Measurements from ENCODE around the gene LSM12.

The LSM12 gene

DNA sequence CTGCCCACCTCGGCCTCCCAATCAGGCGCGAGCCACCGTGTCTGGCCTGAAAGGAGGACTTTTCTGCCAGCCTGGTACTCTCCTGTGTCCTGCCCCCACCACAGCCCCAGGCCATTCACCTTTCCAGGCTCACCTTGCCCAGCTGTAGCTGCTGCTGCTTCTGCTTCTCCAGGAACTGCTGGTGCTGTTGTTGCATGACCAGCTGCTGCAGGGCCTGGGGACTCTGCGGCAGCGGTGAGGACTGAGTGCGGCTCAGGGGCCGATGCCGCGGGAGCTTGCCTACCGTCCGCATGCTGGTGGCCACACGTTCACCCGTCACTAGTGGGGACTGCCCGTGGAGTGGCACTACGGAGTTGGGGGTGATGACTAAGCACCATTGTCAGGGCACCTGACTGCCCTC lies 21.8 kb upstream of the LSM12 start:
- H3K4me1 ChIP-seq (ENCODE audit: insufficient read depth, low read length): no peaks in the 10 kb centered on the region
- 0 out of 2 replicates have a peak, but pooled peaks cover 5% of the 10 kb centered on the region for H4K20me1 ChIP-seq (ENCODE audit: insufficient read depth, low read length)
- no peak overlapping the region for H2AFZ ChIP-seq (ENCODE audit: low read depth, low read length)
- no peak overlapping the region for H3K4me2 ChIP-seq (ENCODE audit: insufficient read depth, low read length)
- H3K9ac ChIP-seq (ENCODE audit: low read depth, low read length): no peak overlapping the region
- no peaks in the 10 kb centered on the region for H3K79me2 ChIP-seq (ENCODE audit: insufficient read depth, low read length)
- H3K27ac ChIP-seq (ENCODE audit: low read length): no peak overlapping the region
- H3K9me3 ChIP-seq (ENCODE audit: insufficient read depth, low read length, severe bottlenecking): no peaks in the 10 kb centered on the region
- no peak for TF ChIP-seq CTCF (IDR thresholded peaks at IDR 0.05; ENCODE audit: borderline replicate concordance, extremely low read depth, low read length, poor library complexity, severe bottlenecking)
- TF ChIP-seq EZH2 (IDR thresholded peaks at IDR 0.05; ENCODE audit: borderline replicate concordance, low read depth, low read length, severe bottlenecking): no peak
- H3K36me3 ChIP-seq (ENCODE audit: insufficient read depth, low read length): no peaks in the 10 kb centered on the region
- no peaks in the 10 kb centered on the region for H3K27me3 ChIP-seq (ENCODE audit: insufficient read depth, low read length, poor library complexity)
- DNase-seq (no peak), ATAC-seq (ENCODE audit: insufficient read depth, low read depth) (no peak)
- no peak overlapping the region for H3K4me3 ChIP-seq (ENCODE audit: low read depth in 1 of 2, low read length in 2 of 2)

- Histone ChIP-seq H3K9me3 (ENCODE audit: insufficient read depth, low read length, severe bottlenecking) (no peaks in the 10 kb centered on the region), H3K79me2 (ENCODE audit: insufficient read depth, low read length) (no peaks in the 10 kb centered on the region), H3K4me1 (ENCODE audit: insufficient read depth, low read length) (no peaks in the 10 kb centered on the region), H3K27me3 (ENCODE audit: insufficient read depth, low read length, poor library complexity) (no peaks in the 10 kb centered on the region), H2AFZ (ENCODE audit: low read depth, low read length) (no peak overlapping the region), H4K20me1 (ENCODE audit: insufficient read depth, low read length) (0 out of 2 replicates have a peak, but pooled peaks cover 5% of the 10 kb centered on the region), H3K4me3 (ENCODE audit: low read depth in 1 of 2, low read length in 2 of 2) (no peak overlapping the region), H3K36me3 (ENCODE audit: insufficient read depth, low read length) (no peaks in the 10 kb centered on the region), H3K4me2 (ENCODE audit: insufficient read depth, low read length) (no peak overlapping the region), H3K27ac (ENCODE audit: low read length) (no peak overlapping the region), H3K9ac (ENCODE audit: low read depth, low read length) (no peak overlapping the region)
- no peak for TF ChIP-seq EZH2 (IDR thresholded peaks at IDR 0.05; ENCODE audit: borderline replicate concordance, low read depth, low read length, severe bottlenecking)
- no peak for TF ChIP-seq CTCF (IDR thresholded peaks at IDR 0.05; ENCODE audit: borderline replicate concordance, extremely low read depth, low read length, poor library complexity, severe bottlenecking)
- DNase-seq: no peak
- ATAC-seq (ENCODE audit: insufficient read depth, low read depth): no peak
These were observed 20.8 kb upstream of the LSM12 start for GRCh38 chr17:44087319-44087718.

GRCh38 chr17:44086364-44087311 lies 20.2 kb upstream of the LSM12 start:
- H3K4me2 ChIP-seq (ENCODE audit: insufficient read depth, low read length): no peak overlapping the region
- H3K36me3 ChIP-seq (ENCODE audit: insufficient read depth, low read length): no peaks in the 10 kb centered on the region
- no peaks in the 10 kb centered on the region for H3K27me3 ChIP-seq (ENCODE audit: insufficient read depth, low read length, poor library complexity)
- 0 out of 2 replicates have a peak, but pooled peaks cover 5% of the 10 kb centered on the region for H4K20me1 ChIP-seq (ENCODE audit: insufficient read depth, low read length)
- H3K27ac ChIP-seq (ENCODE audit: low read length): no peak overlapping the region
- TF ChIP-seq CTCF (IDR thresholded peaks at IDR 0.05; ENCODE audit: borderline replicate concordance, extremely low read depth, low read length, poor library complexity, severe bottlenecking): no peak
- no peak for TF ChIP-seq EZH2 (IDR thresholded peaks at IDR 0.05; ENCODE audit: borderline replicate concordance, low read depth, low read length, severe bottlenecking)
- peak; percentile 29 for DNase-seq
- H2AFZ ChIP-seq (ENCODE audit: low read depth, low read length): no peak overlapping the region
- H3K4me1 ChIP-seq (ENCODE audit: insufficient read depth, low read length): no peaks in the 10 kb centered on the region
- peak; percentile 61 for ATAC-seq (ENCODE audit: insufficient read depth, low read depth)
- H3K4me3 ChIP-seq (ENCODE audit: low read depth in 1 of 2, low read length in 2 of 2): no peak overlapping the region
- no peak overlapping the region for H3K9ac ChIP-seq (ENCODE audit: low read depth, low read length)
- H3K79me2 ChIP-seq (ENCODE audit: insufficient read depth, low read length): no peaks in the 10 kb centered on the region
- H3K9me3 ChIP-seq (ENCODE audit: insufficient read depth, low read length, severe bottlenecking): no peaks in the 10 kb centered on the region

Data from DND-41 (cell line).